NCI-H2196 (cell line): ENCODE results near the gene SVOPL.

ENCODE experiments used
- DNase-seq: peaks from one replicate; lab custom pipeline; 2025; ENCODE audit not compliant: unreplicated experiment; lab: John Stamatoyannopoulos, UW

SVOPL gene

GRCh38 chr7:138662076-138662990 is 38.8 kb downstream of the SVOPL start:
- no peak for DNase-seq

GRCh38 chr7:138661069-138661635 is 40.0 kb downstream of the SVOPL start:
- DNase-seq, result no peak

- DNase-seq, result no peak
Measured at GRCh38 chr7:138658889-138659288, 42.3 kb downstream of the SVOPL start.

- no peak for DNase-seq
Measured at GRCh38 chr7:138657854-138658386, 43.2 kb downstream of the SVOPL start.

DNA sequence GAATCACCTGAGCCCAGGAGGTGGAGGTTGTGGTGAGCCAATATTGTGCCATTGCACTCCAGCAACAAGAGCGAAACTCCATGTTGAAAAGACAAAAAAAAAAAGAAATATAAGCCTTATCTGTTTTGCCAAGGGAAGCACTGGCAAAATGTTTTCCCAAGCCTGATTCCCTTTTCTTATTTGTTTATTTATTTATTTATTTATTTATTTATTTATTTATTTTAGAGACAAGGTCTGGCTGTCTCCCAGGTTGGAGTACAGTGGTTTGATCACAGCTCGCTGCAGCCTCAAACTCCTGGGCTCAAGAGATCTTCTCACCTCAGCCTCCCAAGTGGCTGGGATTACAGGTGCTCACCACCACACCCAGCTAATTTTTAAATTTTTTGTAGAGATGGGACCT is 44.2 kb downstream of the SVOPL start:
- DNase-seq, result no peak

DNA sequence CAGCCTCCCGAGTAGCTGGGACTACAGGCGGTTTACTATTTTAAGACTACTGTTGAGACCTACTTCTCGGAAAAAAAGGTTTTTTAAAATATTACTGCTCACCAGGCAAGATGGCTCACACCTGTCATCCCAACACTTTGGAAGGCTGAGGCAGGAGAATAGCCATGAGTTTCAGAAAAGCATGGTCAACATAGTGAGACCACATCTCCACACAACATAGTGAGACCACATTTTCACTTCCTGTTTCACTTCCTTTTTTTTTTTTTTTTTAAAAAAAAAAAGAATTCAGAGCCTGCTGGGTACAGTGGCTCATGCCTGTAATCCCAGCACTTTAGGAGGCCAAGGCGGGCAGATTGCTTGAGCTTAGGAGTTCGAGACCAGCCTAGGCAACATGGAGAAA is 46.5 kb downstream of the SVOPL start:
- no peak for DNase-seq

- DNase-seq, result no peak
Measured at GRCh38 chr7:138649506-138649905, 51.7 kb downstream of the SVOPL start.

GRCh38 chr7:138645284-138645683 is 55.9 kb downstream of the SVOPL start:
- no peak for DNase-seq

GRCh38 chr7:138632826-138633602 is 68.1 kb downstream of the SVOPL start:
- no peak for DNase-seq

- DNase-seq, result no peak
Measured at GRCh38 chr7:138632384-138632783, 68.8 kb downstream of the SVOPL start.

GRCh38 chr7:138630059-138630610 is 71.0 kb downstream of the SVOPL start:
- DNase-seq, result no peak

DNA sequence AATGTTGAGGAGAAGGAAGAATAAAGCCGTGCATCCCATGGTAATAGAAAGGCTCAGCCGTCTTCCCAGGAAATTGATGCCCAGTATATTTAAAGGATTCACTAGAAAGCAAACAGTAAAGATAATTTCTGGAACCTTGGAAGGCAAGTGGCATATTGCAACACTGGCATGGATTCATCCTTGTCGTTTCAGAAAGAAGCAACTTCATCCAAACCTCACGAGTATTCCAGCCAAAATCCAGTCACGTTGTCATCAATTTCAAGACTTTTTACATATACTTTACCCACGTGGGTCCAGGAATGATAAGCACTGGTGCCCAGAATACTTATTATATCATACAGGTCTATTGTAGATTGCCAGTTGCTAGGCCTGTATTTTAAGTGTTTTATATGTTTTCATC is 73.8 kb downstream of the SVOPL start:
- DNase-seq, result no peak

DNA sequence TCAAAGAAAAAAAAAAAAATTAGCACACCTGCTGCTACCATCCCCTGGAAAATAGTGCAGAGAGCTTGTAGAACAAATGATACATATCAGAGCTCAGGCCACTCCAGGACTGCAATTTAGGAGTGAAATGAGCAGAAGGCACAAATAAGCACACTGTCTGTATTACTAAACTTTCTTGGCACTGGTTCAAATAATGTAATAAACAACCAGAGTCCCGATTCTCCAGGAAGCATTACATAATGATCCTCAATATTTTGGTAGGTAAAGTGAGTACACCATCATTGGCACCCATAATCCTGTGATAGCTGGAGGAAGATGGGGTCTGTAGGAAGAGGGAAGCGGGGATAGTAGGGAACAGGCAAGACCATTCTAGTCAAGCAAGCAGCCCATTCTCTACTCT is 74.3 kb downstream of the SVOPL start:
- DNase-seq, result no peak

DNA sequence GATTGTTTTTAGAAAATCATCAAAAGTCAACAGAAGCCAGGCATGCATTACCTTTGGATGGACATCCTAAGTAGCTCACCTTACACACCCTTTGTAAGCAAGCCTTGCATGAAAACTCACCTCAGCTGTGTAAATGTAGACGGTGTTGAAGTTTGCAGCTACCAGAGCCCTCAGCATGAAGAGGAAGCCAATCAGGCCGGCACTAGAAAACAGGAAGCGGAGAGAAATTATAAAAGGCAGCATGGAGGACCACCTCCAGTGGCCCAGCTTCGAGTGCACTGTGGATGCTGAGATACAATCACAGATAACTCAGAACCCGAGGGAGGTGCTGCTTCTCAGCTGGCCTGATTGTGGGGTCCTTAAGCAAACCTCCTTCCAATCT is 75.3 kb downstream of the SVOPL start:
- DNase-seq, result peak; percentile 61

- no peak for DNase-seq
Measured at GRCh38 chr7:138625084-138625848, 75.9 kb downstream of the SVOPL start.

DNA sequence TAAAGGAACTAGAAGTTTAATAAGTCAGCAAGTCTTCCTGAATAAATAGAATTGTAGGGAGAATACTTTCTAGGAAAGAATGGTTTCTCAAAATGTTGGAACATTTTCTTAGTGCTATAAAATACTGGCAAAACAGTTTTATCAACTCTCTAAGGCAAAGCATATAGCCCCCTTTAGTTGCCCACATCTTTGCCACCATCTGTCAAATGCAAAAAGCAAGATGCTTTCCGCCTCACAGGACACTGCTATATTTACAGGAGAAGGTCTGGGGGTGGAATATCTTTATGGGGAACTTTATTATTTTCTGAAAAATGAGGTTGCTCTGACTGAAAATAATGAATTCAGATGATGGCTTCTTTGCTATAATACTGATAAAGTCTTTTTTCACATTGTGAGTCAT is 78.3 kb downstream of the SVOPL start:
- no peak for DNase-seq

- DNase-seq, result no peak
Measured at GRCh38 chr7:138618933-138619332, 82.2 kb downstream of the SVOPL start.

- no peak for DNase-seq
Measured at GRCh38 chr7:138618506-138618905, 82.7 kb downstream of the SVOPL start.

- no peak for DNase-seq
Measured at GRCh38 chr7:138616085-138616484, 85.1 kb downstream of the SVOPL start.

DNA sequence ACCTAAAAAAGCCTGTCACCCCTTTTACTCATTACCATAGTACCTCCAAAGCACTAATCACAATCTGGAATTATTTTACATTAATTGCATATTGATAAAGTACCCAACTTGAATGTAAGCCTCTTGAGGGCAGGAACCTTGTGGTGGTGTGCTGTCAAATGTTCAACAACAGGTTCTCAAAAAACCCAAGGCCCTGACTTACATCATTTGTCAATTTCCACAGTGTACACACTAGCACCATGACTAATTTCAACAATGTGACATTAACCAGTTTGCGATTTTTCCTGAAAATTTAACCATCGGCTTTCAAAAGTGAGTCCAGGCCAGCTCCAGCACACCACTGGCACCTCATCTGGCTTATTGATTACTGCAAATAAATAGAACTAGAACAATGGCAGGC is 87.5 kb downstream of the SVOPL start:
- DNase-seq, result no peak
